Measurements from ENCODE around the gene SLC37A1. TPM values are rescaled to one million over a fixed set of nuclear protein-coding genes. Genes with fewer than 3 reads are reported as not detected.

SLC37A1 gene
- total RNA-seq, 2 donors from 2014 or later, result 17.2 to 22.5 TPM

- Mint-ChIP-seq H3K4me1 (ENCODE audit: low read depth in 2 of 2) (peaks cover 0 to 3% of the 10 kb centered on the region in 2 donors), H3K4me3 (no peak overlapping the region), H3K36me3 (peaks cover 6% of the 10 kb centered on the region), H3K27me3 (no peaks in the 10 kb centered on the region), H3K27ac (no peak overlapping the region), H3K9me3 (no peaks in the 10 kb centered on the region)
- no peak for DNase-seq (ENCODE audit: low spot score)
- no peak for ATAC-seq
Observed at GRCh38 chr21:42563261-42563660, 49.6 kb downstream of the SLC37A1 start.

- no peak for ATAC-seq
Observed at GRCh38 chr21:42563686-42564085, 50.0 kb downstream of the SLC37A1 start.

GRCh38 chr21:42564561-42564971 lies 50.9 kb downstream of the SLC37A1 start:
- ATAC-seq (no peak), DNase-seq (ENCODE audit: low spot score) (no peak)
- Mint-ChIP-seq H3K27me3 (no peaks in the 10 kb centered on the region), H3K9me3 (no peaks in the 10 kb centered on the region), H3K27ac (no peak overlapping the region), H3K4me3 (no peak overlapping the region), H3K4me1 (ENCODE audit: low read depth in 2 of 2) (peaks cover 0 to 3% of the 10 kb centered on the region in 2 donors), H3K36me3 (peaks cover 6% of the 10 kb centered on the region)

More at GRCh38 chr21:42563686-42564085, 50.0 kb downstream of the SLC37A1 start:
- peaks cover 0 to 3% of the 10 kb centered on the region in 2 donors for H3K4me1 Mint-ChIP-seq (ENCODE audit: low read depth in 2 of 2)
- H3K36me3 Mint-ChIP-seq, result peaks cover 6% of the 10 kb centered on the region
- no peaks in the 10 kb centered on the region for H3K9me3 Mint-ChIP-seq
- no peaks in the 10 kb centered on the region for H3K27me3 Mint-ChIP-seq
- H3K27ac Mint-ChIP-seq, result no peak overlapping the region
- H3K4me3 Mint-ChIP-seq, result no peak overlapping the region
- no peak for DNase-seq (ENCODE audit: low spot score)

GRCh38 chr21:42565206-42565810 lies 51.7 kb downstream of the SLC37A1 start:
- Mint-ChIP-seq H3K9me3 (no peaks in the 10 kb centered on the region), H3K4me1 (ENCODE audit: low read depth in 2 of 2) (peaks cover 0 to 3% of the 10 kb centered on the region in 2 donors), H3K27me3 (no peaks in the 10 kb centered on the region), H3K36me3 (peaks cover 6% of the 10 kb centered on the region), H3K27ac (no peak overlapping the region), H3K4me3 (no peak overlapping the region)
- ATAC-seq (no peak), DNase-seq (ENCODE audit: low spot score) (peak; percentile 28)

- H3K9me3 Mint-ChIP-seq, result no peaks in the 10 kb centered on the region
- H3K27me3 Mint-ChIP-seq, result no peaks in the 10 kb centered on the region
- H3K4me3 Mint-ChIP-seq, result no peak overlapping the region
- H3K36me3 Mint-ChIP-seq, result peaks cover 6% of the 10 kb centered on the region
- no peak overlapping the region for H3K27ac Mint-ChIP-seq
- ATAC-seq (no peak), DNase-seq (ENCODE audit: low spot score) (no peak)
- peaks cover 0 to 3% of the 10 kb centered on the region in 2 donors for H3K4me1 Mint-ChIP-seq (ENCODE audit: low read depth in 2 of 2)
Observed at GRCh38 chr21:42565886-42566523, 52.4 kb downstream of the SLC37A1 start.

GRCh38 chr21:42566524-42567213 lies 53.0 kb downstream of the SLC37A1 start:
- Mint-ChIP-seq H3K4me3 (no peak overlapping the region), H3K27ac (no peak overlapping the region), H3K9me3 (no peaks in the 10 kb centered on the region), H3K4me1 (ENCODE audit: low read depth in 2 of 2) (peaks cover 0 to 6% of the 10 kb centered on the region in 2 donors), H3K27me3 (no peaks in the 10 kb centered on the region), H3K36me3 (peaks cover 8% of the 10 kb centered on the region)
- peak; percentile 12 for DNase-seq (ENCODE audit: low spot score)
- no peak for ATAC-seq

GRCh38 chr21:42567214-42567555 lies 53.5 kb downstream of the SLC37A1 start:
- Mint-ChIP-seq H3K4me1 (ENCODE audit: low read depth in 2 of 2) (peaks cover 0 to 5% of the 10 kb centered on the region in 2 donors), H3K36me3 (peaks cover 9% of the 10 kb centered on the region), H3K27me3 (no peaks in the 10 kb centered on the region), H3K4me3 (no peak overlapping the region), H3K27ac (no peak overlapping the region), H3K9me3 (no peaks in the 10 kb centered on the region)
- DNase-seq (ENCODE audit: low spot score) (no peak), ATAC-seq (no peak)

GRCh38 chr21:42567861-42568260 lies 54.2 kb downstream of the SLC37A1 start:
- ATAC-seq (no peak), DNase-seq (ENCODE audit: low spot score) (no peak)
- H3K36me3 Mint-ChIP-seq, result peaks cover 11% of the 10 kb centered on the region

GRCh38 chr21:42568376-42568775 lies 54.7 kb downstream of the SLC37A1 start:
- H3K4me1 Mint-ChIP-seq (ENCODE audit: low read depth in 2 of 2), result peaks cover 0 to 8% of the 10 kb centered on the region in 2 donors
- DNase-seq (ENCODE audit: low spot score) (no peak), ATAC-seq (no peak)
- no peak overlapping the region for H3K4me3 Mint-ChIP-seq
- no peaks in the 10 kb centered on the region for H3K9me3 Mint-ChIP-seq
- H3K36me3 Mint-ChIP-seq, result peaks cover 11% of the 10 kb centered on the region
- H3K27me3 Mint-ChIP-seq, result no peaks in the 10 kb centered on the region
- no peak overlapping the region for H3K27ac Mint-ChIP-seq

More at GRCh38 chr21:42567861-42568260, 54.2 kb downstream of the SLC37A1 start:
- Mint-ChIP-seq H3K4me3 (no peak overlapping the region), H3K27ac (no peak overlapping the region), H3K9me3 (no peaks in the 10 kb centered on the region), H3K4me1 (ENCODE audit: low read depth in 2 of 2) (peaks cover 0 to 8% of the 10 kb centered on the region in 2 donors), H3K27me3 (no peaks in the 10 kb centered on the region)

- no peaks in the 10 kb centered on the region for H3K27me3 Mint-ChIP-seq
- no peak for DNase-seq (ENCODE audit: low spot score)
- peaks cover 11% of the 10 kb centered on the region for H3K36me3 Mint-ChIP-seq
- H3K4me3 Mint-ChIP-seq, result no peak overlapping the region
- H3K4me1 Mint-ChIP-seq (ENCODE audit: low read depth in 2 of 2), result peaks cover 0 to 8% of the 10 kb centered on the region in 2 donors
- H3K27ac Mint-ChIP-seq, result no peak overlapping the region
- no peak for ATAC-seq
- no peaks in the 10 kb centered on the region for H3K9me3 Mint-ChIP-seq
Observed at GRCh38 chr21:42568866-42569731, 55.4 kb downstream of the SLC37A1 start.

GRCh38 chr21:42569732-42570301 lies 56.2 kb downstream of the SLC37A1 start:
- Mint-ChIP-seq H3K9me3 (no peaks in the 10 kb centered on the region), H3K27me3 (no peaks in the 10 kb centered on the region), H3K36me3 (peaks cover 11% of the 10 kb centered on the region), H3K27ac (no peak overlapping the region), H3K4me3 (no peak overlapping the region), H3K4me1 (ENCODE audit: low read depth in 2 of 2) (peaks cover 0 to 8% of the 10 kb centered on the region in 2 donors)
- DNase-seq (ENCODE audit: low spot score) (no peak), ATAC-seq (peak in 1 of 2 donors; percentile 63)

GRCh38 chr21:42570362-42570761 lies 56.7 kb downstream of the SLC37A1 start:
- H3K4me3 Mint-ChIP-seq, result no peak overlapping the region
- H3K27ac Mint-ChIP-seq, result no peak overlapping the region
- no peak for ATAC-seq
- H3K27me3 Mint-ChIP-seq, result no peaks in the 10 kb centered on the region
- H3K4me1 Mint-ChIP-seq (ENCODE audit: low read depth in 2 of 2), result peaks cover 0 to 8% of the 10 kb centered on the region in 2 donors
- H3K9me3 Mint-ChIP-seq, result no peaks in the 10 kb centered on the region
- no peak for DNase-seq (ENCODE audit: low spot score)
- H3K36me3 Mint-ChIP-seq, result peaks cover 11% of the 10 kb centered on the region

GRCh38 chr21:42570841-42571387 lies 57.3 kb downstream of the SLC37A1 start:
- ATAC-seq (no peak), DNase-seq (ENCODE audit: low spot score) (no peak)
- Mint-ChIP-seq H3K27me3 (no peaks in the 10 kb centered on the region), H3K9me3 (no peaks in the 10 kb centered on the region), H3K36me3 (peaks cover 16% of the 10 kb centered on the region), H3K27ac (no peak overlapping the region), H3K4me3 (no peak overlapping the region), H3K4me1 (ENCODE audit: low read depth in 2 of 2) (peaks cover 0 to 8% of the 10 kb centered on the region in 2 donors)
